ENCODE data around the gene PLXDC2. TPM values are rescaled to one million over a fixed set of nuclear protein-coding genes. Genes with fewer than 3 reads are reported as not detected.

PLXDC2 gene
- total and polyA plus RNA-seq, 2 donors (not counting 1 experiment from before 2014, with no cell fraction given), result 0.07 TPM

DNA sequence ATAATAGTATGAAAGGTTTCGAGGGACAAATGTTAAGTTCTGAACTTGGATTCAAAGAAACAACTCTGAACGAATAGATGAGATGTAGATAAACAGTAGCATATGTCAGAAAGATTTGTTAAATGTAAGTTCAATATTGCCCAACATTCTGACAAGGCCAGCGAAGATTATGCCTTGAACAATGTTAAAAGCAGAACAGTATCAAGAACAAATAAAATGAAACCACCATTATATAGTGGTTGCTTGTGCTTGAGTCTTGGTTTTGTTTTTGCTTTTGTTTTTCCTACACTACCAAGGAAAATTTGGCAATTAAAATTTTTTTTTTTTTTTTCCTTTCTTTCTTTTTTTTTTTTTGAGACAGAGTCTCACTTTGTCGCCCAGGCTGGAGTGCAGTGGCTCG, 66.4 kb downstream of the PLXDC2 start:
- ATAC-seq (ENCODE audit: low read depth) (no peak), DNase-seq (no peak)
- Histone ChIP-seq H3K36me3 (replicated peaks in 1 of 2; ENCODE audit: control extremely low read depth in 1 of 2, control insufficient read depth in 1 of 2, extremely low read depth in 1 of 2, insufficient read depth in 2 of 2, low read length in 1 of 2) (no peaks in the 10 kb centered on the region), H3K4me3 (ENCODE audit: control extremely low read depth in 1 of 5, extremely low read depth in 1 of 5, insufficient read depth in 1 of 5, low read depth in 2 of 5, low read length in 4 of 5) (no peak overlapping the region), H2AFZ (ENCODE audit: insufficient read depth, low read depth, low read length, poor library complexity, severe bottlenecking) (no peak overlapping the region), H3K4me1 (ENCODE audit: control insufficient read depth in 2 of 2, insufficient read depth in 2 of 2, low read length in 2 of 2) (no peaks in the 10 kb centered on the region), H4K20me1 (ENCODE audit: control insufficient read depth, insufficient read depth, low read length, poor library complexity, severe bottlenecking) (no peaks in the 10 kb centered on the region), H3K9me3 (ENCODE audit: control extremely low read depth in 1 of 3, control insufficient read depth in 2 of 3, insufficient read depth in 1 of 3, low read length in 2 of 3) (peaks cover 0 to under 1% (median 0%) of the 10 kb centered on the region in 3 donors), H3K79me2 (ENCODE audit: control insufficient read depth, insufficient read depth, low read length) (no peaks in the 10 kb centered on the region), H3K9ac (ENCODE audit: low read length) (no peak overlapping the region), H3K27me3 (replicated peaks in 1 of 4; ENCODE audit: control extremely low read depth in 1 of 4, control insufficient read depth in 3 of 4, insufficient read depth in 4 of 4, low read length in 3 of 4) (no peaks in the 10 kb centered on the region), H3K27ac (ENCODE audit: low read length in 2 of 2) (no peak overlapping the region), H3K4me2 (replicated peaks; ENCODE audit: low read depth, low read length, poor library complexity, severe bottlenecking) (no peak overlapping the region)
- peaks cover 5% of the 10 kb centered on the region for H3K9me3 Mint-ChIP-seq (ENCODE audit: insufficient read depth)
- POLR2A ChIA-PET, result no interaction called here
- CTCF ChIA-PET, result no interaction called here
- H3K27me3 Mint-ChIP-seq, result no peaks in the 10 kb centered on the region
- no peak overlapping the region for H3K4me3 Mint-ChIP-seq
- no peak overlapping the region for H3K27ac Mint-ChIP-seq
- TF ChIP-seq, protein P1, sequence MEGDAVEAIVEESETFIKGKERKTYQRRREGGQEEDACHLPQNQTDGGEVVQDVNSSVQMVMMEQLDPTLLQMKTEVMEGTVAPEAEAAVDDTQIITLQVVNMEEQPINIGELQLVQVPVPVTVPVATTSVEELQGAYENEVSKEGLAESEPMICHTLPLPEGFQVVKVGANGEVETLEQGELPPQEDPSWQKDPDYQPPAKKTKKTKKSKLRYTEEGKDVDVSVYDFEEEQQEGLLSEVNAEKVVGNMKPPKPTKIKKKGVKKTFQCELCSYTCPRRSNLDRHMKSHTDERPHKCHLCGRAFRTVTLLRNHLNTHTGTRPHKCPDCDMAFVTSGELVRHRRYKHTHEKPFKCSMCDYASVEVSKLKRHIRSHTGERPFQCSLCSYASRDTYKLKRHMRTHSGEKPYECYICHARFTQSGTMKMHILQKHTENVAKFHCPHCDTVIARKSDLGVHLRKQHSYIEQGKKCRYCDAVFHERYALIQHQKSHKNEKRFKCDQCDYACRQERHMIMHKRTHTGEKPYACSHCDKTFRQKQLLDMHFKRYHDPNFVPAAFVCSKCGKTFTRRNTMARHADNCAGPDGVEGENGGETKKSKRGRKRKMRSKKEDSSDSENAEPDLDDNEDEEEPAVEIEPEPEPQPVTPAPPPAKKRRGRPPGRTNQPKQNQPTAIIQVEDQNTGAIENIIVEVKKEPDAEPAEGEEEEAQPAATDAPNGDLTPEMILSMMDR (IDR thresholded peaks at IDR 0.05), result no peak
- TF ChIP-seq EZH2 (IDR thresholded peaks at IDR 0.05; ENCODE audit: borderline replicate concordance, insufficient read depth, low read depth, low read length, poor library complexity, severe bottlenecking), result no peak
- H3K4me1 Mint-ChIP-seq, result no peaks in the 10 kb centered on the region
- intact Hi-C loops (cut with micrococcal nuclease), result no loop called here
- WGBS (ENCODE audit: insufficient coverage), result no CpG with 5 or more reads among the region's 5 CpGs

DNA sequence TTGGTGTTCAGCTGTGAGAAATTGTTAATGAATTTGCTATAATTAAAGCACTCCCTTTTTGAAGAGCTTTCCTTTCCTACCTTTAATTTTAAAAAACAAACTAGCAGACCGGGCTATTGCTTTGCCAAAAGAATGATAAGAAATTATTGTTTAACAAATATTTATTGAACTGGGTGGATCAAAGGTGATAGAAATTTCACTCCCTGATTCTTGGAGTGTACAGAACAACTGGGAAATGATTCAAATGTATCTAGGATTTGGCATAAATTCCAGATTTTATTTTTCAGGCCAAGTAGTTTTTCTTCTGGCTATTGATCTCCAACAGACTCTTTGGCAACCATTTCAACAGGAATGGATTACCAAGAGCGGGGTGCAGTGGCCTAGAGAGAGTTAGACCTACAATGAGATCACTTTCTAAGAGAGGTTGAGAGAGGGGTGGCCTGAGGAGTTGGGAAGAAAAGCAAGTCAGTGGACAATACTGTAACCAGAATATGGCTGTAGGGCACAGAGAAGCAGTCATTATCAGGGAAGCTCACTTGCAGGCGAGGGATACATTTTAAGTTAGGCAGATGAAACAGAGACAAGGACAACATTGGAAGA, 71.9 kb downstream of the PLXDC2 start:
- H3K9me3 Mint-ChIP-seq (ENCODE audit: insufficient read depth), result peaks cover 3% of the 10 kb centered on the region
- ChIA-PET POLR2A (no interaction called here), CTCF (no interaction called here)
- no peaks in the 10 kb centered on the region for H3K36me3 ChIP-seq (replicated peaks in 1 of 2; ENCODE audit: control extremely low read depth in 1 of 2, control insufficient read depth in 1 of 2, extremely low read depth in 1 of 2, insufficient read depth in 2 of 2, low read length in 1 of 2)
- no peaks in the 10 kb centered on the region for H3K79me2 ChIP-seq (ENCODE audit: control insufficient read depth, insufficient read depth, low read length)
- H2AFZ ChIP-seq (ENCODE audit: insufficient read depth, low read depth, low read length, poor library complexity, severe bottlenecking), result no peak overlapping the region
- no peak for DNase-seq
- no peaks in the 10 kb centered on the region for H3K27me3 Mint-ChIP-seq
- no peak for ATAC-seq (ENCODE audit: low read depth)
- no peaks in the 10 kb centered on the region for H4K20me1 ChIP-seq (ENCODE audit: control insufficient read depth, insufficient read depth, low read length, poor library complexity, severe bottlenecking)
- H3K4me1 Mint-ChIP-seq, result no peaks in the 10 kb centered on the region
- H3K4me2 ChIP-seq (replicated peaks; ENCODE audit: low read depth, low read length, poor library complexity, severe bottlenecking), result no peak overlapping the region
- H3K4me3 Mint-ChIP-seq, result no peak overlapping the region
- H3K27ac ChIP-seq (ENCODE audit: low read length in 2 of 2), result no peak overlapping the region
- no peak overlapping the region for H3K4me3 ChIP-seq (ENCODE audit: control extremely low read depth in 1 of 5, extremely low read depth in 1 of 5, insufficient read depth in 1 of 5, low read depth in 2 of 5, low read length in 4 of 5)
- H3K27me3 ChIP-seq (replicated peaks in 1 of 4; ENCODE audit: control extremely low read depth in 1 of 4, control insufficient read depth in 3 of 4, insufficient read depth in 4 of 4, low read length in 3 of 4), result no peaks in the 10 kb centered on the region
- H3K27ac Mint-ChIP-seq, result no peak overlapping the region
- TF ChIP-seq, protein P1 (IDR thresholded peaks at IDR 0.05), result no peak
- no peak for TF ChIP-seq EZH2 (IDR thresholded peaks at IDR 0.05; ENCODE audit: borderline replicate concordance, insufficient read depth, low read depth, low read length, poor library complexity, severe bottlenecking)
- no peak overlapping the region for H3K9ac ChIP-seq (ENCODE audit: low read length)
- 89% methylated on average over 2 of the region's 3 CpGs for whole genome bisulfite sequencing (ENCODE audit: insufficient coverage)
- no peaks in the 10 kb centered on the region for H3K4me1 ChIP-seq (ENCODE audit: control insufficient read depth in 2 of 2, insufficient read depth in 2 of 2, low read length in 2 of 2)
- intact Hi-C loops (cut with micrococcal nuclease), result no loop called here
- H3K9me3 ChIP-seq (ENCODE audit: control extremely low read depth in 1 of 3, control insufficient read depth in 2 of 3, insufficient read depth in 1 of 3, low read length in 2 of 3), result no peaks in the 10 kb centered on the region

All from B cell (primary cell).